ENCODE results near the gene IFI27L1.

DNA sequence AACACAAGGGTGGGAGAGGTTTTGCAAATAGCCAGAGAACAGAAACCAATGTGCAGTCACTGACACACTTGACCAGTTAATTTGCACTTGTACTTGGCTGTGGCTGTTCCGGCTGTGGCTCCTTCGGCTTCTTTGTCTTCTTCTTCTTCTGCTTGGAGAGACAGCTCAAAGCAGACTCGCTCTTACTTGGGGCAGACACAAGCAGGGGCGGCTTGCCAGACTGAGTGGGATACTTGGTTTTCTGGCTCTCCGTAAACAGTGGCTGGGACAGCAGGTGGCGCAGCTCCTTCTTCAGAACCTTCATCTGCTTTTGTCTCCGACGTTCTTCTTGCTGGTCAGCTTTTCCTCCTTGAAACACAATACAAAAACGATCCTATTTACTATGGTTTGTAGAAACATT lies 30.0 kb upstream of the IFI27L1 start:
- TF ChIP-seq, protein P1, sequence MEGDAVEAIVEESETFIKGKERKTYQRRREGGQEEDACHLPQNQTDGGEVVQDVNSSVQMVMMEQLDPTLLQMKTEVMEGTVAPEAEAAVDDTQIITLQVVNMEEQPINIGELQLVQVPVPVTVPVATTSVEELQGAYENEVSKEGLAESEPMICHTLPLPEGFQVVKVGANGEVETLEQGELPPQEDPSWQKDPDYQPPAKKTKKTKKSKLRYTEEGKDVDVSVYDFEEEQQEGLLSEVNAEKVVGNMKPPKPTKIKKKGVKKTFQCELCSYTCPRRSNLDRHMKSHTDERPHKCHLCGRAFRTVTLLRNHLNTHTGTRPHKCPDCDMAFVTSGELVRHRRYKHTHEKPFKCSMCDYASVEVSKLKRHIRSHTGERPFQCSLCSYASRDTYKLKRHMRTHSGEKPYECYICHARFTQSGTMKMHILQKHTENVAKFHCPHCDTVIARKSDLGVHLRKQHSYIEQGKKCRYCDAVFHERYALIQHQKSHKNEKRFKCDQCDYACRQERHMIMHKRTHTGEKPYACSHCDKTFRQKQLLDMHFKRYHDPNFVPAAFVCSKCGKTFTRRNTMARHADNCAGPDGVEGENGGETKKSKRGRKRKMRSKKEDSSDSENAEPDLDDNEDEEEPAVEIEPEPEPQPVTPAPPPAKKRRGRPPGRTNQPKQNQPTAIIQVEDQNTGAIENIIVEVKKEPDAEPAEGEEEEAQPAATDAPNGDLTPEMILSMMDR (conservative IDR thresholded peaks at IDR 0.05 in 1 of 2, IDR thresholded peaks at IDR 0.05 in 1 of 2; ENCODE audit: low read depth in 1 of 2, low read length in 2 of 2), result peak; percentile 34 to 51
- no peak for TF ChIP-seq EZH2 (IDR thresholded peaks at IDR 0.05; ENCODE audit: low read length, missing control alignments)

Data from fibroblast of lung (primary cell).